ENCODE data around the gene STK32B.

Gene STK32B

GRCh38 chr4:5371415-5372190 is 320.3 kb downstream of the STK32B start:
- no peak for TF ChIP-seq CTCF (IDR thresholded peaks at IDR 0.05)
- no peak for DNase-seq
- Histone ChIP-seq H3K36me3 (no peaks in the 10 kb centered on the region), H3K4me1 (no peaks in the 10 kb centered on the region), H3K27ac (no peak overlapping the region), H3K27me3 (no peaks in the 10 kb centered on the region), H3K9me3 (peaks cover 0 to 5% (median 0%) of the 10 kb centered on the region in 3 donors), H3K4me3 (no peak overlapping the region)
- intact Hi-C loops (cut with DNase I; ENCODE audit: low total_unique reads): no loop called here

GRCh38 chr4:5372198-5372597 is 320.9 kb downstream of the STK32B start:
- Histone ChIP-seq H3K27ac (no peak overlapping the region), H3K27me3 (no peaks in the 10 kb centered on the region), H3K4me1 (no peaks in the 10 kb centered on the region), H3K9me3 (peaks cover 0 to 5% (median 0%) of the 10 kb centered on the region in 3 donors), H3K4me3 (no peak overlapping the region), H3K36me3 (no peaks in the 10 kb centered on the region)
- intact Hi-C loops (cut with DNase I; ENCODE audit: low total_unique reads): no loop called here
- DNase-seq: no peak
- no peak for TF ChIP-seq CTCF (IDR thresholded peaks at IDR 0.05)

- Histone ChIP-seq H3K36me3 (no peaks in the 10 kb centered on the region), H3K27ac (no peak overlapping the region)
- intact Hi-C loops (cut with DNase I; ENCODE audit: low total_unique reads): no loop called here
These were observed 322.0 kb downstream of the STK32B start for GRCh38 chr4:5373327-5373726.

GRCh38 chr4:5374592-5374991 is 323.3 kb downstream of the STK32B start:
- H3K9me3 ChIP-seq: peaks cover 0 to 5% (median 0%) of the 10 kb centered on the region in 3 donors
- TF ChIP-seq CTCF (IDR thresholded peaks at IDR 0.05): no peak
- H3K27me3 ChIP-seq: no peaks in the 10 kb centered on the region
- H3K27ac ChIP-seq: no peak overlapping the region
- DNase-seq: no peak
- intact Hi-C loops (cut with DNase I; ENCODE audit: low total_unique reads): no loop called here
- no peak overlapping the region for H3K4me3 ChIP-seq
- no peaks in the 10 kb centered on the region for H3K4me1 ChIP-seq
- no peaks in the 10 kb centered on the region for H3K36me3 ChIP-seq

More at GRCh38 chr4:5373327-5373726, 322.0 kb downstream of the STK32B start:
- Histone ChIP-seq H3K9me3 (peaks cover 0 to 5% (median 0%) of the 10 kb centered on the region in 3 donors), H3K4me1 (no peaks in the 10 kb centered on the region), H3K4me3 (no peak overlapping the region), H3K27me3 (no peaks in the 10 kb centered on the region)
- no peak for DNase-seq
- TF ChIP-seq CTCF (IDR thresholded peaks at IDR 0.05): no peak

- no peak for DNase-seq
- intact Hi-C loops (cut with DNase I; ENCODE audit: low total_unique reads): no loop called here
- Histone ChIP-seq H3K36me3 (no peaks in the 10 kb centered on the region), H3K9me3 (peaks cover 0 to 5% (median 0%) of the 10 kb centered on the region in 3 donors), H3K27me3 (no peaks in the 10 kb centered on the region), H3K4me3 (no peak overlapping the region), H3K27ac (no peak overlapping the region), H3K4me1 (no peaks in the 10 kb centered on the region)
- no peak for TF ChIP-seq CTCF (IDR thresholded peaks at IDR 0.05)
These were observed 323.7 kb downstream of the STK32B start for GRCh38 chr4:5374994-5375393.
